Heart left ventricle (tissue), 16 donors: ENCODE data around the gene DPH1. TPM values are rescaled to one million over a fixed set of nuclear protein-coding genes. Genes with fewer than 3 reads are reported as not detected.

Source experiments
- ATAC-seq, 4 donors: fragments of 200-7000 bp; cut with Tn5 transposase; one replicate each; pipeline ENCODE4 v1.9.1; 2020 to 2022; ENCODE audit warnings: moderate library complexity in 4 of 4, mild to moderate bottlenecking in 3 of 4, moderate number of reproducible peaks in 1 of 4
- DNase-seq, 5 donors: peaks; one replicate each; pipeline ENCODE4 v3.0.0-alpha.2; 2020
- H3K27ac ChIP-seq, 12 donors: fragments of 200-600 bp; sonication (generic) in 4 of 12; one replicate each; pipeline versions ENCODE4 v1.5.0 to v1.8.0; 2016 to 2022; ENCODE audit warnings: mild to moderate bottlenecking in 2 of 12
- H3K27me3 ChIP-seq, 9 donors: fragments of 200-600 bp; sonication (generic) in 2 of 9; one replicate each; pipeline versions ENCODE4 v1.5.1 to v1.8.0; 2016 to 2022; ENCODE audit warnings: mild to moderate bottlenecking in 3 of 9
- H3K36me3 ChIP-seq, 9 donors: fragments of 200-600 bp; sonication (generic) in 2 of 9; one replicate each; pipeline versions ENCODE4 v1.5.0 to v1.8.0; 2018 to 2022; ENCODE audit warnings: mild to moderate bottlenecking in 2 of 9
- H3K4me1 ChIP-seq, 12 donors: fragments of 200-600 bp; sonication (generic) in 4 of 12; one replicate each; pipeline versions ENCODE4 v1.5.0 to v1.8.0; 2016 to 2022; ENCODE audit warnings: mild to moderate bottlenecking in 3 of 12
- H3K4me3 ChIP-seq, 12 donors: fragments of 200-600 bp; sonication (generic) in 4 of 12; one replicate each; pipeline versions ENCODE4 v1.5.0 to v1.8.0; 2017 to 2022; ENCODE audit warnings: mild to moderate bottlenecking in 9 of 12, moderate library complexity in 4 of 12
- H3K9me3 ChIP-seq, 12 donors: fragments of 200-600 bp; sonication (generic) in 4 of 12; one replicate each; pipeline versions ENCODE4 v1.5.0 to v1.8.0; 2016 to 2022; ENCODE audit warnings: mild to moderate bottlenecking in 1 of 12
- CTCF ChIP-seq, 12 donors: fragments of 200-600 bp; sonication (generic) in 4 of 12; IDR thresholded peaks; one replicate each; pipeline versions ENCODE4 v1.5.0 to v1.8.0; 2018 to 2022; ENCODE audit warnings: antibody characterized with exemption in 12 of 12, mild to moderate bottlenecking in 5 of 12
- POLR2A ChIP-seq, 2 donors: fragments of 450-650 bp; IDR thresholded peaks; one replicate each; pipeline ENCODE4 v1.6.1; 2017; ENCODE audit warnings: antibody characterized with exemption in 2 of 2, mild to moderate bottlenecking in 2 of 2, moderate library complexity in 2 of 2
- WGBS, 4 donors: extraction: QIAGEN DNeasy Blood & Tissue Kit in 2 of 4; methylation state at CpG; one replicate each; pipeline versions ENCODE4 v1.1.5 to v1.1.7; 2013 to 2018; 5-methylcytosine and 5-hydroxymethylcytosine counted together
- intact Hi-C, 10 donors: fragments of 100-400 bp; cut with DNase I; formaldehyde crosslinking; loops; one replicate each; pipeline versions ENCODE4 v1.11.1 to v1.14.2; 2022
- polyA plus RNA-seq, 2 donors: library from polyadenylated mRNA; stranded (reverse); fragments of 200-250 nt; gene quantifications; one replicate each; pipeline ENCODE4 v1.2.3, GENCODE V29; 2013
- total RNA-seq, 9 donors: library from RNA; depleted of rRNA in 2 of 9; stranded (reverse); fragments of >200 nt in 2 of 9; fragmentation: NEBNext Ultra II Directional in 3 of 9; extraction: Animal tissue kit (Norgen Biotek cat#: 25700) in 3 of 9; gene quantifications; one replicate each; pipeline versions ENCODE4 v1.1.0 to v1.2.4, GENCODE V29; 2016 to 2023
- donor health status: ischemic (EF 13 %, LVEDD 7.1; RV severe dilation, severe dysfunction).
- donor health status: healthy with polysubstance abuse.
- donor health status: DM: no; HTN: yes; CAD: no.
- donor health status: DM: no; HTN: no; CAD: no.
- donor health status: ischemic (EF 25% LVEDD 6.9; RV normal size, moderate dysfunction).
- donor health status: ischemic (EF 25% LVEDD 5.7; RV mildly dilated, moderate dysfunction).
- donor health status: healthy.
- donor health status: DM: yes; HTN: yes; CAD: no.
- donor health status: ischemic (EF 35%, LVEDD 5.7; RV mildly dilated, moderate dysfunction).
- donor health status: nonischemic (EF 11% LVEDD 7.7; RV severe dilation, severe dysfunction).
- donor health status: DM: yes; HTN: yes; CAD: no.
- donor health status: PGD.
- donor health status: ischemic (EF 29% LVEDD 5.4; RV normal size, mild dysfunction).
- donor health status: nonischemic (EF 23%, LVEDD 6.1; RV moderate dilation, normal function).

DPH1 gene
- total and polyA plus RNA-seq, 11 donors: 14.0 to 38.1 (median 23.4) TPM

GRCh38 chr17:2041561-2042389 is 11.8 kb downstream of the DPH1 start, which contains the start of gene OVCA2:
OVCA2 (plus strand) TSS chr17:2042022; CDS start chr17:2042048, 26 bp downstream.
- Histone ChIP-seq H3K4me3 (peak within 1 kb of the TSS; percentile 43 to 87 (median 76)), H3K27me3 (no peaks in the 10 kb centered on the region), H3K9me3 (no peaks in the 10 kb centered on the region), H3K27ac (peak within 1 kb of the TSS; percentile 81 to 97 (median 93)), H3K4me1 (peaks cover 3 to 38% (median 22%) of the 10 kb centered on the region in 12 donors), H3K36me3 (peaks cover 0 to 53% (median 31%) of the 10 kb centered on the region in 9 donors)
- TF ChIP-seq POLR2A (IDR thresholded peaks at IDR 0.05) (peak in 1 of 2 donors; percentile 77), CTCF (IDR thresholded peaks at IDR 0.05) (peak; percentile 35 to 81 (median 65))
- peak; percentile 77 to 96 (median 93) for ATAC-seq
- peak; percentile 95 to 97 (median 95) for DNase-seq
- WGBS, 4 donors: 0 to 1% (median 1%) methylated on average over 10 to 93 of the region's 93 CpGs
- intact Hi-C loops: loop anchor here in 5 of 10 donors (5.0 to 10.0 kb wide), 4 partner anchors 134 to 374 kb away; partner anchors contain the start of genes PRPF8 (in 1 of the 5) and TLCD2 (in 1 of the 5)

- Histone ChIP-seq H3K27me3 (no peaks in the 10 kb centered on the region), H3K36me3 (peaks cover 0 to 46% (median 24%) of the 10 kb centered on the region in 9 donors), H3K4me3 (peak overlapping the region; percentile 43 to 87 (median 76)), H3K9me3 (no peaks in the 10 kb centered on the region), H3K27ac (peak overlapping the region; percentile 81 to 97 (median 93)), H3K4me1 (peaks cover 3 to 38% (median 22%) of the 10 kb centered on the region in 12 donors)
- ATAC-seq (peak in 3 of 4 donors; percentile 3 to 22 (median 18)), DNase-seq (no peak)
- 17 to 18% (median 17%) methylated on average over 16 to 17 of the region's 17 CpGs for WGBS, 4 donors
- TF ChIP-seq POLR2A (IDR thresholded peaks at IDR 0.05) (no peak), CTCF (IDR thresholded peaks at IDR 0.05) (no peak)
- intact Hi-C loops: loop anchor here in 5 of 10 donors (5.0 to 10.0 kb wide), 4 partner anchors 135 to 375 kb away; partner anchors contain the start of genes PRPF8 (in 1 of the 5) and TLCD2 (in 1 of the 5)
These were observed 12.5 kb downstream of the DPH1 start for GRCh38 chr17:2042390-2042847.

- Histone ChIP-seq H3K36me3 (peaks cover 0 to 42% (median 19%) of the 10 kb centered on the region in 9 donors), H3K27me3 (peaks cover 0 to 4% (median 0%) of the 10 kb centered on the region in 9 donors), H3K4me3 (peak overlapping the region in 11 of 12 donors; percentile 43 to 87 (median 76)), H3K4me1 (peaks cover 3 to 38% (median 22%) of the 10 kb centered on the region in 12 donors), H3K9me3 (no peaks in the 10 kb centered on the region), H3K27ac (peak overlapping the region in 9 of 12 donors; percentile 85 to 97 (median 94))
- WGBS, 4 donors: 70 to 80% (median 79%) methylated on average over 5 of the region's 5 CpGs
- DNase-seq: no peak
- ATAC-seq: no peak
- no peak for TF ChIP-seq CTCF (IDR thresholded peaks at IDR 0.05)
- no peak for TF ChIP-seq POLR2A (IDR thresholded peaks at IDR 0.05)
- intact Hi-C loops: loop anchor here in 5 of 10 donors (5.0 to 10.0 kb wide), 4 partner anchors 136 to 376 kb away; partner anchors contain the start of genes PRPF8 (in 1 of the 5) and TLCD2 (in 1 of the 5)
These were observed 13.0 kb downstream of the DPH1 start for GRCh38 chr17:2042933-2043332.
